ENCODE results near the gene ACOXL.

ACOXL gene

DNA sequence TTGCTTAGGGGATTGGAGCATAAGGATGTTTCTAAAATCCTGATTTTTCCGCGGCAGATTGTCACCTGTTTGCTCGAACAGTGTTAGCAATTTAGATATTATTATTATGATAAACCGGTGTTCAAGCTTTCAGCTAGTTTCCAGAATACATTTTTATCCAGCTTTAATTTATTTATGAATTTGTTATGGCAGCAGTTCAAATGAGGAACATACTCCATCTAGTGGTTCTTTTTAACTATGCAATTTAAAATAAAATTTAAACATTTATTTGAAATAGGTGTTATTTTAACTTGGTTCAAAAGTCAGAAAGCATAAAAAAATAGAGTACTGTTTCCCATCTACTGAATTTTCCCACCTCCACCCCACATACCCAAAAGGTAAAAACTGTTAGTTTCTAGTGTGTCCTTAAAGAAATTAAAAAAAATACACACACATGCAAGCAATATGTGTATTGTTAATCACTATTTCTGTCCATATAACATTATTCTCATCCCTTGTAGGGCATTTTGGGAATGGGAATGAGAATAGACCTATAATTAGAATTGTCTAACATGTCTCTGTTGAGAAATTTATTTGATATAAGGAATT is 23.2 kb downstream of the ACOXL start:
- peak; percentile 4 for DNase-seq (ENCODE audit: low read depth)

DNA sequence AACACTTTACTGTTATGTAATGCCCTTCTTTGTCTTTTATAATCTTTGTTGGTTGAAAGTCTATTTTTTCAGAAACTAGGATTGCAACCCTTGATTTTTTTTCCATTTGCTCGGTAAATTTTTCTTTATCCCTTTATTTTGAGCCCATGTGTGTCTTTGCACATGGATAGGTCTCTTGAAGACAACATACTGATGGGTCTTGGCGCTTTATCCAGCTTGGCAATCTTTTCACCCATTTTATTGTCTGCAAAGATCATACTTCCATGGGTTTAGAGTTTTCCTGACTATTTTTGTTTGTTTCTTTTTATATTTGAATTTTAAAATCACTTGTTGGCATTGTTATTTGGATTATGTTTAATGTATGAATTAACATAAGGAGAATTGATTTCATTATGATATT is 27.0 kb downstream of the ACOXL start:
- DNase-seq (ENCODE audit: low read depth), result no peak

DNA sequence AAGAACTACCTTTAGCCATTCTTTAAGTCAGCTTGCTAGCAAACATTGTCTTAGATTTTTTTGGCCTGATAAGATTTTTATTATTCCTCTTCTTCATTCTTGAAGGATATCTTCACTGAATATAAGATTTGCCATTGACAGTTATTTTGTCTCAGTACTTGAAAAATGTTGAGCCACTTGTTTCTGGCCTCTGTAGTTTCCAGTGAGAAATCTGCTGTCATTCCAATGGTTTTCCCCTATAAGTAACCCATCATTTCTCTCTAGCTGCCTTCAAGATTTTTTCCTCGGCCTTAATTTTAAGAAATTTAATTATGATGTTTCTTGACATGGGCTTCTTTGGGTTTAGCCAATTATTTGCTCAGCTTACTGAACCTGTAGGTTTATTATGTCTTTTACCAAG is 32.6 kb downstream of the ACOXL start:
- DNase-seq (ENCODE audit: low read depth), result no peak

DNA sequence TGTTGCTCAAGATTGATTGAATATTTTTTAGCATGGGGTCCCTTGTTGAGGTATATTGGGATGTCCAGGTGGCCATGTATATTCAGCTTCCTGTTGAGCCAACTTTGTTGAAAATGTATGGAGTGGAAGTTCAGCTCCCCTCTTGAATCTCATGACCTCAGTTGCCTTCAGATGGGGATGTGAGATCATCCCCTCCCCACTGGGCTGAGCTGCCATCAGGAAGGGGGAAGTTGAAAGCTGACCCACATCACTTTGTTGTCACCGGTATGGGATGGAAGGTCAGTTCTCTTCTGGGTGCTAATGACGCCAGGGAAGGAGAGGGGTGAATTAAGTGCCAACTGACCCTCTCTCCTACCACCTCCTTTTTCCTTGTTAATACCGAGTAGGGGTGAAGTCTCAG is 33.9 kb downstream of the ACOXL start:
- no peak for DNase-seq (ENCODE audit: low read depth)

DNA sequence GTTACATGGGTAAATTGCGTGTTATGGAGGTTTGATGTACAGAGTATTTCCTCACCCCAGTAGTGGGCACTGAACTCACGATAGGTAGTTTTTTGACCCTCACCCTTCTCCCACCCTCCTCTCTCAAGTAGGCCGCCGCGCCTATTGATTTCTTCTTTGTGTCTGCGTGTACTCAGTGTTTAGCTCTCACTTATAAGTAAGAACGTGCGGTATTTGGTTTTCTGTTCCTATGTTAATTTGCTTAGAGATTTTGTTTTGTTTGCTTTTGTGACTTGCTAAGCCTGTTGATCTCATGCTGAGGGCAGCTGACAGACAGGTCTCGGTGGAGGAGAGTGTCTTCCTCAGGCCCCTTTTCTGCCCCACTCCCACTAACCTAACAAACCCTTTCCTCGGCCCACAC is 36.2 kb downstream of the ACOXL start:
- DNase-seq (ENCODE audit: low read depth), result no peak

DNA sequence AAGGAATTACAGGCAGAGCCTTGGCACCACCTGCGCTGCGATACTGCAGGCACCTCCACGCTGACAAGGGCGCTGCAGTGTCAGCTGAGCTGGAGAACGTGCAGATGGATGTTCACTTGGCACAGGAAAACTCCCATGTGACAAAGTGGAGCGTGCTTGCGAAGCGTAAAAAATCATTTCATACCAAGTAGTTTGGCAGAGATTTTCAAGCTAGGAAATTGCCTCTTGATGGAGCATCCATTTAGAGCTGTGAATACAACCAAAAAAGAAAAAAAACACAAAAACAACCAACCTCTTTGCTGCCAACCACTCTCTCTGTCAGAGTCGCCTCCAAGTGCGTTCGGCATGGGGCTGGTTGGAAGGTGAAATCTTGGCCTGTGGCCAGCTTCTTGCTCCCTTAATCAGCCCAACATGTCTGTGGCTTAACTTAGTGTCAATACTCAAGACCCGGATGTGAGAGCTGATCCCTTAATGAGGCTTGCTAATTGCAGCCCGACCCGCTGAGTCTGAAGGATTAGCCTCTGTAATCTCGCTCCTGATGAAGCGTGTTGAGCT is 38.1 kb downstream of the ACOXL start:
- no peak for DNase-seq (ENCODE audit: low read depth)

DNA sequence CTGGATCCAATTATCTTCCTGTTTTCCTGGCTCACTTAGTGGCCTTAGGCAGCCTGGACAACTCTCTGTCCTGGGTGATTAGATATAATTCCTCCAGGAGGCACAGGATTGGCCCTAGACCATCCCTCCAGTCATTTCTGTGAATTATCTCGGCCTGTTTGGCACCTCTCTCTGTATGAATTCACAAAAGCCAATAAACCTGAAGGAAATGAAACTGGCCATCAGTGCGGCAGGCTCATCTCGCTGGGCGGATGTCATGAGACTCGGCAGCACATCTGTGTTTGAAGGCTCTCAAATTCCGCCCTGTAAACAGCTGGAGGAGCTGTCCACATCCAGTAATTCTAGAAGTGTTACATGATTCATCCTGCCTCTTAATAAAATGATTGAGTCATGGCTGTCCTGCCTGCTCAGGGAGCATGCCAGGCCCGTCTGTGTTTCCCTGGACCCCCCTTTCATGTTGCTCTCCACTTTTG is 38.6 kb downstream of the ACOXL start:
- DNase-seq (ENCODE audit: low read depth), result peak; percentile 14

DNA sequence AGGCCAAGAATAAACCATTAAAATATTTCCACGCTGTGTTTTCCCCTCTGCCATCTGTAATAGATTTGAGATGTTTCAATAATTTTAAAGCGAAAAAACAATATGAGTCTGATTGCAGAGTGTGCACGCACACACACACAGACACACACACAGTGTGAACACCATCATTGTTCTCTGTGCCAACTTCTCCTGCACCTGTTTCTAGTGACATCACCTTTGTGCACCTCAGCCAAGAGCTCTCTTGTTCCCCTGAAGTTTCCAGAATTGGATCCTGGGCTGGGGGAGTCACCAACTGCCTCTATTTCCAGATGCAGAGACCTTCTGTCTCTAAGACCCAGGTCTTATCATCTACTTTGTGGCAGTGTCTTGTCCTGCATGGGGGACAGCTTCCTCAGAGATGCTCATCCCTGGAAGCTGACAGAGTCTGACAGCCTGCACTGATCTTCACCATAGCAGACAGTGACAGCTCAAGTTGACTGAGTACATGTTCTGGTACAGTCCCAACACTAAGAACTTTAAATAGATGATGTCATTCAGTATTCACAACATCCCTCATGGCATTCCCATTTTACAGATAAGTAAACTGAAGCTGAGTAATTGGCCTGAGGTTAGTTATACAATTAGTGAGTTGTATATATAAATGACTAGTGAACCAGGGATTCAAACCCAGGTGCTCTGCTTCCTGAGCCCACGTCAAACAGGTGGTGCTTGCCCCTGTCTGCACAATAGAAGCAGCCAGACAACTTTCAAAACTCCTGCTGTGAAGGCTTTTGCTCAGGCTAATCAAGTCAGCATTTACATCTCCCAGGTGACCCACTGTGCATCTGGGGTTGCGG is 39.4 kb downstream of the ACOXL start:
- DNase-seq (ENCODE audit: low read depth), result peak; percentile 1

DNA sequence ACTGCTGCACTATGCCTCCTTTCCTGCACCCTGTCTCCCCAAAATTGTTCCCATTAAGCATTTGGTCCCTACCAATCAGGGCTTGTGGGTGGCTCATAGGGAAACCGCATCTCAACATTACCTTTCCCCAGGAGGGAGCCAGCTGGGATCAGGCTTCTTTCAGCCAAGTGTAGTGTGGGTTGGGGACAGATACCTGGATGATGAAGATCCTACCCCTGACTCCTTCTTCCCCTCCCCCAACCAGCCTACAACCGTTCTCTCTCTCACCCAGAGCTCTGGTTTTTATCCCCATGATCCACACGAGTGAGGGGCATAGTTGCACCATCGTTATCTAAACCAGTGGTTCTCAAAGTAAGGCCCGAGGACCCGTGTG is 40.0 kb downstream of the ACOXL start:
- no peak for DNase-seq (ENCODE audit: low read depth)

DNA sequence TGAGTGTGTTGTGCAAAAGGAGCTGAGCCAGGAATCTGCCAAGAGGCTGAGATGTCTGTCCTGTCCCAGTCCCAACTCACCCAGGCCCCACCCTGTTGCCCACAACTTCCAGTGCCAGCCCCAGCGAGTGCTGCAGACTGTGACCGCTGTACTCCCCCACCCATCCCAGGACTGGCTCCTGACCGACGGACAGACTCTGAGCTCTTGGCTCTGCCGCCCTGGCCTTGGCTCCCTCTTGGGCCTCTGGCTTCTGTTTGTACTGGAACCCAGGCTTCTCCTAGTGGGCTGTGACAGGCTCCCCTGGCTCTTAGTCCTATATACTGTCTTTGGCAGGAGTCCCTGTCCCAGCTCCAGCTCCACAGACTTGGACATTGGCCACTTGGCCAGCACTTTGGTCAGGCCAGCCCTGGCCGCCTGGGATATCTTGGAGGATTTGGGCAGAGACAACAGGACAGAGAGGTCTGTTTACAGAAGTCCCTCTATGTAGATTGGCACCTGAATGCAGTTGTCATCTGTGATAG is 41.1 kb downstream of the ACOXL start:
- no peak for DNase-seq (ENCODE audit: low read depth)

DNA sequence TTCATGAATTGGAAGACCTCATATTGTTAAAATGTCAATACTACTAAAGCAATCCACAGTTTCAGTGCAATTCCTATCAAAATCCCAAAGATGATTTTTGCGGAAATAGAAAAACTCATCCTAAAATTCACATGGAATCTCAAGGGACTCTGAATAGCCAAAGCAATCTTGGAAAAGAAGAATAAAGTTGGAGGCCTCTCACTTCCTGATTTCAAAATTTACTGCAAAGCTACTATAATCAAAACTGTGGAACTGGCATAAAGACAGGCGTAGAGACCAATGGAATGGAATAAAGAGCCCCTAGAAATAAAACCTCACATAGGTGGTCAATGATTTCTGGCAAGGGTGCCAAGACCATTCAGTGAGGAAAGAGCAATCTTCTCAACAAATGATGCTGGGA is 42.3 kb downstream of the ACOXL start:
- no peak for DNase-seq (ENCODE audit: low read depth)

DNA sequence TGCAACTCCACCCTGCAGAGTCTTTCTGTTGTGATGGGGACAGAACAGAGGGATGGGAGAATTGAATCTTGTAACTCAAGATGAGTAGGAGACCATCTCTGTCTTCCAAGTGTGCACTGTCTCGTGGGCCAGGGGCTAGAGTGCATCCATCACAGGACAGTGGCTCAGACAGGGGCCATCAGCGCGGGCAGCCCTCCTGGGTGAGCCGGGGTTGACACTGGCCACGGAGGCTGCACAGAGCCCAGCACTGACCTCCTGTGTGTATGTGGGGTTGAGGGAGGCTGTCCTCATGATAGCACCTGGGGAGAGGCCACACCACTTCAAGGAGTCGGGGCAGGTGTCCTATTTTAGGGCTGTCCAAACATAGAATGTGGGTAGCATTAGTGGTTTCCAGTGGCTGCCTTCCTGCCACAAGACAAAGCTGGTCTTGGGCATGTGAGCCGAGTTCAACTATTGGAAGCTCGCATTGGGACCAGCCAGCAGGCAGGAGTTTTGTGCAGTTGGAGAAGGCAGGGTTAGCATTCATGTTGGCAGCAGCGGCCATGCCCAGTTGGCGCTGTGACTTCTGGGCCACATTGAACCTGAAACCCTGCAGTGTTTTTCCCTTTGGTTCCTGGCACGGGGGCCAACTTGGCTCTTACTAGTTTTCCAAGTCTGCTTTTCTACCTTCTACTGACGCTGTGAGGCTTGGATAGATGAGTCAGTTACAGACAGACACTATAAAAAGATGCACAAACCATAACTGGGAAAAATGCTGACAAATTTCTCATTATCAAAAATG is 45.3 kb downstream of the ACOXL start:
- DNase-seq (ENCODE audit: low read depth), result no peak

DNA sequence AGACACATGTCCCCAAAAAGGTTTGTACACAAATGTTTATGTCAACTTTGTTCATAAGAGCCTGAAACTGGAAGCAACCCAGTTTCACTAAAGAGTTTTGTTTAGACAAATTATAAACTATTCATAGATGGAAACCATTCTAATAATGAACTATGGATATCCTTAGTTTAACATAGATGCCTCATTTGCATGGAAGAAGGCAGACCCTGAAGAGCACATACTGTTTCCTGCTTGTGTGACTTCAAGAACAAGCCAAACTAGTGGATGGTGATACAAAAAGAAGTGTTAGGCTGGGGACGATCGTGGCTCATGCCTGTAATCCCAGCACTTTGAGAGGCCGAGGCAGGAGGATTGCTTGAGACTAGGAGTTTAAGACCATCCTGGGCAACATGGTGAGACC is 48.1 kb downstream of the ACOXL start:
- DNase-seq (ENCODE audit: low read depth), result no peak

DNA sequence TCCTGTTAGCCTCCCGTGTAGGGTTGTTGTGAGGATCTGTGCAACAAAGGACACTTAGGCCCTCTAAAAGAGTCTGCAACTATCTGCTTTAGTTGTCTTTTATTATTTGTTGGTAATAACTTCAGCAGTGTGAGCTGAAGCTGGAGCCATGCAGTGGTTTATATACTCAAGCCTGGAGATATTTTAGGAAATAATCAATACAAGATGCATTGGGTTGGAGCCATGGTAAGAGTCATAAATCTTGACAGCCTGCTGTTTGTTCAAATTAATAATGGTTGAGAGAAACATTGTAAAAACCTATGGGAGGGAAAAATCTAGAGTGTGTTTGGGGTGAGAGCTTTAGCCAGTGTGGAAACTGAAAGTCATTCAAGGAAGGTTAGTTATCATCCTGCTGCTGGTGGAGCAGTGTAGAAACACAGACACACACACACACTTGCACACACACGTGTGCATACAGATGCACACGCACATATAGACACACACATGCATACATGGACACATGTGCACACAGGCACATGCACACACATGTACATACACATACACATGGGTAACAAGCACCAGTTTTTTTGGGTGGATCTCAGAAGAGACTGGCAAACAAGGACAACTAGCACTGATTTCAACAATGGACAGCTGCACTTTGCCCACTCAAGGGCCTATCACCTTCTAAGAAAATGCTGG is 51.0 kb downstream of the ACOXL start:
- DNase-seq (ENCODE audit: low read depth), result no peak

DNA sequence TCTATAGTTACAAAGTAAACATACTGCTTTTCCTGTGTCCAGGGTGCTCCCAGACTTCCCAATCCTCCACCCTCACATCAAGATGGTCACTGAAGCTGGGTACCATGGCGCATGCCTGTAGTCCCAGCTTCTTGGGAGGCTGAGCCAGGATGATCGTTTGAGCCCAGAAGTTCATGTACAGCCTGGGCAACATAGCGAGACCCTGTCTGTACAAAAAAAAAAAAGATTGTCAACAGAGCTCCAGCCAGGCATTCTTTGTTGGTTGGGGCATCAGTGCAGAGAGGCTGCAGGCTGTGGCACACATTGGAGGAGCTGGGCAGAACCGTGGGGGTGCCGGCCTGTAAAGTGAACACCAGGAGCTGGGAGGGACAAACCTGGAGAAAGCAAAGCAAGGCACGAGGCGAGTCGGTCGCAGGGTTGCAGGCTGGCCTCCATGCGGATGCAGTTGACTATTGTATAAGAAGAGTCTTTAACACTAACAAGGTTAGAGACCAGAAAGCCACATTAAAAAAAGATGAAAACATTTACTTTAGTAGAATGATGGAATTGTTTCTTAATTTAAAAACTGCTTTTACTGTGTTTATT is 51.8 kb downstream of the ACOXL start:
- no peak for DNase-seq (ENCODE audit: low read depth)

DNA sequence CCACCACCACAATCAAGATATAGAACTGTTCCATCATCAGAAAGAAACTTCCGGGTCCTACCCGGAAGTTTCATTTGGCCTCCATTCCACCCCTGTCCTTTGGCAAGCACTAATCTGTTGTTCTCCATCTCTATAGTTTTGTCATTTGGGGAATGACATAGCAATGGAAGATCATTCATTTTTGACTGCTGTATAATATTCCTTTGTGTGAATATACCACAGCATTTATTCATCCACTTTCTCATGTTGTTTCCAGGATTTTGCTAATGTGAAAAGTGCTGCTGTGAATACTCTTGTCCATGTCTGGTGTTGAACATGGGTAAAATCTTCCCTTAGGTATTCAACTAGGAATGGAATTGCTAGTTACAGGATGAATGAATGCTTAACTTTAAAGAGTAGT is 53.1 kb downstream of the ACOXL start:
- DNase-seq (ENCODE audit: low read depth), result no peak

DNA sequence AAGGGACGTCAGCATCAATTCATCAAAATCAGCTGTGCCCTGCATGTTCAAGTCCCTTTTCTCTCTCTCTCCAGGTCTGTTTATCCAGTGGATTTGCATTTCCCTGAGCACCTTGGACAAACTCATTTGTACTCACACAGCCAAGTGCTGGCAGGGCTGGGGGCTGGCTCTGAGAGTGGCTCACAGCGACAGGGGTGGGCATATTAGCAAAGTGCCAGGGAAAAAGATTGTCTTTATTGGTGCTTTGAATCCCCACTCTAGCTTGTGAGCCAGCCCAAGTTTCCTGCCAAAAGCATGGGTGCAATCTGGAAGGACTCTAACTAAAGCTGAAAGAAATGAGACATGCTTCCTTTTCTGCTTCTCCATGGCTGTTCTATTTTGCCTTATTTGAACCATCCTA is 56.6 kb downstream of the ACOXL start:
- DNase-seq (ENCODE audit: low read depth), result no peak

DNA sequence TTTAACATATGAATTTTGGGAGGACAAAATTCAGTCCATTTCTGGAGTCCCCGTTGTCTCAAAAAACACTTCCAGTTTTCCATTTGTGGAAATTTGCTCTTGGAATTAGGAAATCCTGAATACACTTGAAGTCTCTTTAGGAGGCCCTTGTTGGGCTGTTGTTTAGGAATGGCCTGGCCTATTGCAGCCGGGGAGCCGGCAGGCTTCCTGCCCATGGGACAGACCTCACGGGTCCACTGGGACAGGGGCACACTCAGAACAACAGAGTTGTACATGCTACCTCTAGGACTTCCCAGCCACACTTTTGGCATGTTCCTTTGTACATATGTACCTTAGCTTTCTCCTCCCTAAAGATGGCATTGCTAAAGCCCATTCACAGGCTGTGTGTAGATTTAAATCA is 57.3 kb downstream of the ACOXL start:
- DNase-seq (ENCODE audit: low read depth), result no peak

DNA sequence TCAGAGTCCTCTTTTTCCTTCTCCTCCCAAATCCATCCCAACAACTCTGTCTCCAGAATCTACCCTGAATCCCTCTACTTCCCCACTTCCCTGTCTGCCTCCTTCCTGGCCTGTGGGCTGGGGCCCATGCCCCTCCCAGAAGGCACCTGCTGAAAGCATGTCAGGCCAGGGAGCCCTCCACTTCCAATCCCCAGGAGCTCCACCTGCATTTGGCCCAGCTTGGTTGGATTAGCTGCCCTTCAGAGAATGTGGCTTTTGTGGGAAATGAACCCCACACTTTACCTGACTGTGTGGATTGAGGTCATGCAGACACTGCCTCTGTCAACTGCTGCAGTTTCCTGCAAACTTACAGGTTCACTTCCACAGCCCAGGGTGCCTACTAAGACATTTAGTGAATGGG is 58.5 kb downstream of the ACOXL start:
- DNase-seq (ENCODE audit: low read depth), result no peak

DNA sequence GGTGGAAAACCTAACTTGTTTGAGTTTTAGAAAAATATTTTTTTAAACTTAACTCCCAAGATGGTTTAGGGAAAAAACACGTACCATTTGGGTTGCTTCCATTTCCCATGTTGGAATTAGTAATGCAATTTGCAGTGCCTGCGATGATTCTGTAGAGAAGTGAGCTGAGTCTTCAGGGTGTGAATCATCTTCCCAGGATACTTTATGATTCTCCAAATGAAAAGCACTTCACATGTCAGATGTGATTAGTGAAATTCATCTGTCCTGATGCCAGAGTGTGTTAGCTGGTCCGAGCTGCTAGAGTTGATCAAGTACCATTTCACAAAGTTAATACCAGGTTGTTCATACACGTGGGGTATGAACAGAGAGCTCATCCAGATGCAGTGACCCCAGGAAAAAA is 59.1 kb downstream of the ACOXL start:
- no peak for DNase-seq (ENCODE audit: low read depth)

DNA sequence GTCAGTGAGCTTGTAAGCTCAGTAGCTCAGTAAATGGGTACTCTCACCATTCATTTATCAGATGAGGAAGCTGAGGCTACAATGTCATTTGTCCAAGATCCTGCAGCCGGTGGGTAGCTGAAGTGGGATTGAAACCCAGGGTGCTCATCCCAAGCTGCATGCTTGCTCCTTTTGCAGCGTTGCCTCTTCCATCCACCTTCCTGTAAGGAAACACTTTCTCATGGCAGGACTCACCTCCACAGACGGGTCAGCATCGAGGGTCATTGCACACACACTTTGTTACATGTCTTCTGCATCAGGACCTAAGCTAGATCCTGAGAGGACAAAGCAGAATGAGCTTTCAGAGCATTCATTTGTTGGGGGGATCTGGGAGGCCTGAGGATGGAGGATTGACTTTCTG is 60.7 kb downstream of the ACOXL start:
- DNase-seq (ENCODE audit: low read depth), result no peak

DNA sequence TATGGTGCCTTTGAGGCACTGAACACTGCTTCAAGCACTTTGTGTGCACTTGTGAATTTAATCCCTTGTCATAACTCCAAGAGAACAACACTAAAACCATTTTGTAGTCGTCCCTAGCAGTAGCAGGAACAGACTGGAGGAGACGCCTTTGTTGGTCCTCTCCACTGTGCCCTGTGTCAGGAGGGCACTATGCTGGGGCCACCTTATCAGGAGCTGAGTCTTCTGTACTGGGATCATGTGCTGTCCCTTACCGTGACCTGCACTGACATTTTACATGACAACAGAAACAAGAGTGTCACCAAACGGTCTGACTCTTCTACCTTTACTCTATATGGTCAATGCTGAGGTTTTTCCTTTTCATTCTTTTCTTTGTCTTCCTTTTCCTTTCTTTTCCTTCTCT is 62.0 kb downstream of the ACOXL start:
- no peak for DNase-seq (ENCODE audit: low read depth)

All from amniotic epithelial cell (primary cell).